CD14-positive monocyte (primary cell): ENCODE results near the gene SPATS2. TPM values are rescaled to one million over a fixed set of nuclear protein-coding genes. Genes with fewer than 3 reads are reported as not detected.

Experiments used
- DNase-seq, 3 donors: peaks; one replicate each; pipeline ENCODE4 v3.0.0-alpha.2; 2011 to 2022
- H2AFZ ChIP-seq: 2 replicates; pipeline ENCODE4 v1.6.0; 2012; ENCODE audit warnings: mild to moderate bottlenecking, low read depth, low read length, inconsistent platforms; ENCODE audit not compliant: insufficient read depth, poor library complexity, severe bottlenecking
- H3K27ac ChIP-seq, 2 donors: 1 replicate in 1 of 2; 2 replicates in 1 of 2; pipeline ENCODE4 v1.5.1; 2012 to 2013; ENCODE audit warnings: low read length in 2 of 2, control low read depth in 1 of 2, inconsistent platforms in 1 of 2, low read depth in 1 of 2, mild to moderate bottlenecking in 1 of 2
- H3K27me3 ChIP-seq, 2 donors: one replicate each; pipeline versions ENCODE4 v1.6.0 to v1.6.1; 2011 to 2013; ENCODE audit warnings: low read length in 2 of 2; ENCODE audit not compliant: control insufficient read depth in 2 of 2, insufficient read depth in 2 of 2
- H3K36me3 ChIP-seq, 2 donors: replicated peaks in 1 of 2; 1 replicate in 1 of 2; 2 replicates in 1 of 2; pipeline versions ENCODE4 v1.5.1 to v1.6.1; 2012 to 2013; ENCODE audit warnings: low read length in 2 of 2, control low read depth in 1 of 2, inconsistent platforms in 1 of 2, mild to moderate bottlenecking in 1 of 2; ENCODE audit not compliant: insufficient read depth in 2 of 2, control insufficient read depth in 1 of 2
- H3K4me1 ChIP-seq, 2 donors: 1 replicate in 1 of 2; 2 replicates in 1 of 2; pipeline versions ENCODE4 v1.5.1 to v1.6.1; 2012 to 2013; ENCODE audit warnings: low read length in 2 of 2, control low read depth in 1 of 2, inconsistent platforms in 1 of 2, mild to moderate bottlenecking in 1 of 2, moderate library complexity in 1 of 2; ENCODE audit not compliant: insufficient read depth in 2 of 2, control insufficient read depth in 1 of 2
- H3K4me2 ChIP-seq: replicated peaks from 2 replicates; pipeline ENCODE3; 2012; ENCODE audit warnings: low read length, moderate library complexity, mild to moderate bottlenecking; ENCODE audit not compliant: poor library complexity, severe bottlenecking; ENCODE audit errors: extremely low read depth
- H3K4me3 ChIP-seq, 3 experiments: fragments of 200-600 bp in 1 of 3; sonication (generic) in 1 of 3; replicated peaks in 1 of 3; 1 replicate in 2 of 3; 2 replicates in 1 of 3; pipeline ENCODE4 v1.5.1; 2011 to 2013; ENCODE audit warnings: low read length in 3 of 3, mild to moderate bottlenecking in 3 of 3, control low read depth in 2 of 3, low read depth in 2 of 3, inconsistent platforms in 1 of 3, moderate library complexity in 1 of 3
- H3K79me2 ChIP-seq: 2 replicates; pipeline ENCODE4 v1.6.0; 2012; ENCODE audit warnings: mild to moderate bottlenecking, control low read depth, inconsistent platforms, low read length, moderate library complexity; ENCODE audit not compliant: insufficient read depth
- H3K9ac ChIP-seq: 2 replicates; pipeline ENCODE4 v1.6.0; 2017; ENCODE audit warnings: low read length, mild to moderate bottlenecking; ENCODE audit not compliant: insufficient read depth, poor library complexity, severe bottlenecking
- H3K9me3 ChIP-seq, 2 donors: replicated peaks in 1 of 2; 1 replicate in 1 of 2; 2 replicates in 1 of 2; pipeline versions ENCODE4 v1.5.1 to v1.6.1; 2012 to 2013; ENCODE audit warnings: low read length in 2 of 2, control low read depth in 1 of 2; ENCODE audit not compliant: control insufficient read depth in 1 of 2, insufficient read depth in 1 of 2
- H4K20me1 ChIP-seq: 2 replicates; pipeline ENCODE4 v1.6.0; 2012; ENCODE audit warnings: mild to moderate bottlenecking, low read length, control low read depth, moderate library complexity; ENCODE audit not compliant: insufficient read depth
- H3K27ac Mint-ChIP-seq, 7 donors: one replicate each; pipeline ENCODE4 v1.8.0; 2020; ENCODE audit warnings: mild to moderate bottlenecking in 7 of 7, mixed read lengths in 7 of 7, moderate library complexity in 6 of 7, inconsistent platforms in 2 of 7
- H3K27me3 Mint-ChIP-seq, 3 donors: one replicate each; pipeline ENCODE4 v1.8.0; 2021 to 2022; ENCODE audit warnings: low read depth in 3 of 3, mild to moderate bottlenecking in 3 of 3, mixed read lengths in 3 of 3, moderate library complexity in 3 of 3, inconsistent platforms in 1 of 3
- H3K36me3 Mint-ChIP-seq, 2 donors: one replicate each; pipeline ENCODE4 v1.8.0; 2020; ENCODE audit warnings: mixed read lengths in 2 of 2, inconsistent platforms in 1 of 2, mild to moderate bottlenecking in 1 of 2
- H3K4me1 Mint-ChIP-seq: one replicate; pipeline ENCODE4 v1.8.0; 2020; ENCODE audit warnings: mild to moderate bottlenecking, mixed read lengths
- H3K4me3 Mint-ChIP-seq, 2 donors: one replicate each; pipeline ENCODE4 v1.8.0; 2020; ENCODE audit warnings: mild to moderate bottlenecking in 2 of 2, mixed read lengths in 2 of 2, moderate library complexity in 1 of 2
- H3K9me3 Mint-ChIP-seq, 7 donors: one replicate each; pipeline ENCODE4 v1.8.0; 2020 to 2022; ENCODE audit warnings: mixed read lengths in 7 of 7, mild to moderate bottlenecking in 6 of 7, moderate library complexity in 6 of 7, inconsistent platforms in 2 of 7
- CTCF ChIP-seq: fragments of 200-600 bp; IDR thresholded peaks from one replicate; pipeline ENCODE4 v1.8.0; 2022; ENCODE audit warnings: antibody characterized with exemption, mild to moderate bottlenecking
- WGBS: methylation state at CpG from one replicate; pipeline ENCODE4 v1.1.5; 2013; ENCODE audit warnings: missing lambda C conversion rate; ENCODE audit not compliant: insufficient coverage; 5-methylcytosine and 5-hydroxymethylcytosine counted together
- intact Hi-C, 2 donors: fragments of 100-400 bp; cut with micrococcal nuclease; formaldehyde crosslinking; loops; one replicate each; pipeline versions ENCODE4 v1.15.0 to v1.15.1; 2023
- polyA plus RNA-seq, 3 donors: library from polyadenylated mRNA; depleted of rRNA in 1 of 3; unstranded in 2 of 3; stranded (reverse) in 1 of 3; fragments of 300-500 nt in 2 of 3; fragments of >200 nt in 1 of 3; fragmentation: Illumina TruSeq in 2 of 3; gene quantifications; 1 replicate in 2 of 3; 2 replicates in 1 of 3; pipeline ENCODE4 v1.2.3, GENCODE V29; 2012 to 2021

Gene SPATS2
- polyA plus RNA-seq, 3 donors, result 1.1 to 3.2 (median 1.8) TPM

- Histone ChIP-seq H3K79me2 (no peaks in the 10 kb centered on the region), H3K9ac (no peak overlapping the region), H3K36me3 (no peaks in the 10 kb centered on the region), H3K9me3 (no peaks in the 10 kb centered on the region), H3K27ac (no peak overlapping the region), H3K4me1 (no peaks in the 10 kb centered on the region), H3K27me3 (no peaks in the 10 kb centered on the region), H4K20me1 (no peaks in the 10 kb centered on the region), H2AFZ (no peak overlapping the region), H3K4me3 (no peak overlapping the region), H3K4me2 (no peak overlapping the region)
- H3K4me3 Mint-ChIP-seq, result no peak overlapping the region
- TF ChIP-seq CTCF, result no peak
- intact Hi-C loops, result loop anchor here (10.0 kb wide), 1 partner anchor 217 kb away; the partner anchor contains the start of gene PRPH (in 2 of the 2)
- H3K27me3 Mint-ChIP-seq, result peaks cover 0 to 1% (median 0%) of the 10 kb centered on the region in 3 donors
- no peaks in the 10 kb centered on the region for H3K9me3 Mint-ChIP-seq
- H3K4me1 Mint-ChIP-seq, result peaks cover 4% of the 10 kb centered on the region
- no peak overlapping the region for H3K27ac Mint-ChIP-seq
- peaks cover 1% of the 10 kb centered on the region in 2 donors for H3K36me3 Mint-ChIP-seq
- no peak for DNase-seq
These were observed 144.1 kb downstream of the SPATS2 start for GRCh38 chr12:49511410-49511809.

- H3K9ac ChIP-seq, result no peak overlapping the region
- no peaks in the 10 kb centered on the region for H3K9me3 ChIP-seq
- Mint-ChIP-seq H3K36me3 (no peaks in the 10 kb centered on the region), H3K4me3 (no peak overlapping the region), H3K4me1 (peaks cover 4% of the 10 kb centered on the region), H3K9me3 (no peaks in the 10 kb centered on the region), H3K27ac (no peak overlapping the region), H3K27me3 (peaks cover 0 to 1% (median 0%) of the 10 kb centered on the region in 3 donors)
- DNase-seq, result no peak
- intact Hi-C loops, result loop anchor here (10.0 kb wide), 1 partner anchor 218 kb away; the partner anchor contains the start of gene PRPH (in 2 of the 2)
- no peaks in the 10 kb centered on the region for H3K27me3 ChIP-seq
- no peak overlapping the region for H3K27ac ChIP-seq
- H2AFZ ChIP-seq, result no peak overlapping the region
- no peaks in the 10 kb centered on the region for H4K20me1 ChIP-seq
- no peak overlapping the region for H3K4me2 ChIP-seq
- H3K4me1 ChIP-seq, result no peaks in the 10 kb centered on the region
- H3K79me2 ChIP-seq, result no peaks in the 10 kb centered on the region
- H3K36me3 ChIP-seq, result no peaks in the 10 kb centered on the region
- no peak for TF ChIP-seq CTCF
- H3K4me3 ChIP-seq, result no peak overlapping the region
- WGBS, result 100% methylated on average over 1 of the region's 1 CpG
These were observed 145.3 kb downstream of the SPATS2 start for GRCh38 chr12:49512546-49512945.
